Limb (tissue), 2 donors: ENCODE results near the gene SLC35F1.
A peak's percentile ranks its signal among the peaks of the same experiment; 100 is the strongest.
"Not testable (repeated sequence)": the region's sequence is repeated elsewhere in the genome, so short reads cannot be mapped to it uniquely, and the experiment has no call there.

Source experiments
- DNase-seq, 2 donors: peaks; one replicate each; pipeline ENCODE4 v3.0.0-alpha.2; 2016; ENCODE audit errors: extremely low spot score in 2 of 2

The SLC35F1 gene

GRCh38 chr6:117906958-117907600 is at the start of gene SLC35F1:
TSS of gene SLC35F1 (plus strand) at chr6:117907264.
- DNase-seq, result peak; percentile 39 to 81

GRCh38 chr6:117858601-117859000 is 48.5 kb upstream of the SLC35F1 start:
- DNase-seq, result not testable (repeated sequence)

GRCh38 chr6:117861545-117861944 is 45.5 kb upstream of the SLC35F1 start:
- DNase-seq, result no peak

GRCh38 chr6:117866561-117866960 is 40.5 kb upstream of the SLC35F1 start:
- no peak for DNase-seq

GRCh38 chr6:117870486-117871242 is 36.4 kb upstream of the SLC35F1 start:
- no peak for DNase-seq

GRCh38 chr6:117880824-117881223 is 26.2 kb upstream of the SLC35F1 start:
- DNase-seq, result no peak

GRCh38 chr6:117890172-117890571 is 16.9 kb upstream of the SLC35F1 start:
- DNase-seq, result no peak

GRCh38 chr6:117906507-117906957 is 532 bp upstream of the SLC35F1 start:
- no peak for DNase-seq

- peak in 1 of 2 donors; percentile 65 for DNase-seq
These were observed 659 bp downstream of the SLC35F1 start for GRCh38 chr6:117907601-117908245.

- DNase-seq, result peak in 1 of 2 donors; percentile 6
These were observed 1.4 kb downstream of the SLC35F1 start for GRCh38 chr6:117908246-117909068.

GRCh38 chr6:117909638-117910037 is 2.6 kb downstream of the SLC35F1 start:
- no peak for DNase-seq

- DNase-seq, result no peak
These were observed 3.5 kb downstream of the SLC35F1 start for GRCh38 chr6:117910549-117910948.

GRCh38 chr6:117911150-117911549 is 4.1 kb downstream of the SLC35F1 start:
- no peak for DNase-seq

GRCh38 chr6:117911660-117912059 is 4.6 kb downstream of the SLC35F1 start:
- no peak for DNase-seq

- no peak for DNase-seq
These were observed 8.8 kb downstream of the SLC35F1 start for GRCh38 chr6:117915846-117916245.

- no peak for DNase-seq
These were observed 9.4 kb downstream of the SLC35F1 start for GRCh38 chr6:117916483-117916882.

GRCh38 chr6:117917176-117917575 is 10.1 kb downstream of the SLC35F1 start:
- DNase-seq, result no peak

GRCh38 chr6:117918454-117918853 is 11.4 kb downstream of the SLC35F1 start:
- no peak for DNase-seq

GRCh38 chr6:117919275-117919674 is 12.2 kb downstream of the SLC35F1 start:
- DNase-seq, result peak; percentile 12 to 35

GRCh38 chr6:117919775-117920729 is 13.0 kb downstream of the SLC35F1 start:
- DNase-seq, result peak; percentile 9 to 62
